ENCODE measurements around the gene DTX2. TPM values are rescaled to one million over a fixed set of nuclear protein-coding genes. Genes with fewer than 3 reads are reported as not detected.
"Not testable (repeated sequence)": the region's sequence is repeated elsewhere in the genome, so short reads cannot be mapped to it uniquely, and the experiment has no call there.

Gene DTX2
- total RNA-seq, 6 experiments from 2014 or later, result 8.9 to 16.8 (median 11.1) TPM

- peak; percentile 8 to 15 (median 14) for ATAC-seq
- H3K27ac ChIP-seq; H3K4me1 ChIP-seq; H3K9me3 ChIP-seq; intact Hi-C loops (cut with DNase I); H3K36me3 ChIP-seq; H3K4me3 ChIP-seq; DNase-seq; H3K27me3 ChIP-seq: not testable (repeated sequence)
- WGBS (ENCODE audit: insufficient coverage, low coverage, low lambda C conversion rate, missing lambda C conversion rate), result no CpG with 5 or more reads among the region's 19 CpGs
These were observed 38.4 kb downstream of the DTX2 start for GRCh38 chr7:76499924-76500241.

- intact Hi-C loops (cut with DNase I); H3K4me3 ChIP-seq; H3K27me3 ChIP-seq; H3K36me3 ChIP-seq; DNase-seq; H3K27ac ChIP-seq; ATAC-seq; H3K9me3 ChIP-seq; H3K4me1 ChIP-seq: not testable (repeated sequence)
- WGBS (ENCODE audit: insufficient coverage, low coverage, low lambda C conversion rate, missing lambda C conversion rate), result no CpG with 5 or more reads among the region's 13 CpGs
These were observed 40.7 kb downstream of the DTX2 start for GRCh38 chr7:76502224-76502623.

GRCh38 chr7:76502836-76503235 is 41.3 kb downstream of the DTX2 start:
- no CpG with 5 or more reads among the region's 16 CpGs for WGBS (ENCODE audit: insufficient coverage, low coverage, low lambda C conversion rate, missing lambda C conversion rate)
- H3K9me3 ChIP-seq; intact Hi-C loops (cut with DNase I); ATAC-seq; H3K4me1 ChIP-seq; H3K27ac ChIP-seq; H3K4me3 ChIP-seq; DNase-seq; H3K27me3 ChIP-seq; H3K36me3 ChIP-seq: not testable (repeated sequence)

- H3K9me3 ChIP-seq; intact Hi-C loops (cut with DNase I); H3K4me3 ChIP-seq; H3K27me3 ChIP-seq; DNase-seq; H3K36me3 ChIP-seq; H3K27ac ChIP-seq; H3K4me1 ChIP-seq; ATAC-seq: not testable (repeated sequence)
- 90% methylated on average over 4 of the region's 12 CpGs for WGBS (ENCODE audit: insufficient coverage, low coverage, low lambda C conversion rate, missing lambda C conversion rate)
These were observed 41.7 kb downstream of the DTX2 start for GRCh38 chr7:76503244-76503643.

- WGBS (ENCODE audit: insufficient coverage, low coverage, low lambda C conversion rate, missing lambda C conversion rate), result 81% methylated on average over 14 of the region's 33 CpGs
- not testable (repeated sequence) for H3K36me3 ChIP-seq
These were observed 43.0 kb downstream of the DTX2 start for GRCh38 chr7:76504351-76505167.

GRCh38 chr7:76505168-76506080 is 43.9 kb downstream of the DTX2 start:
- DNase-seq (no peak), ATAC-seq (no peak)
- intact Hi-C loops (cut with DNase I), result no loop called here
- no peaks in the 10 kb centered on the region for H3K4me1 ChIP-seq
- H3K27ac ChIP-seq, result no peak overlapping the region
- H3K4me3 ChIP-seq, result no peak overlapping the region
- TF ChIP-seq CTCF (IDR thresholded peaks at IDR 0.05), result no peak
- no peak for TF ChIP-seq POLR2A (IDR thresholded peaks at IDR 0.05)
- no peaks in the 10 kb centered on the region for H3K27me3 ChIP-seq
- H3K36me3 ChIP-seq, result peaks cover 0 to 4% (median 0%) of the 10 kb centered on the region in 4 donors
- no peaks in the 10 kb centered on the region for H3K9me3 ChIP-seq
- WGBS (ENCODE audit: insufficient coverage, low coverage, low lambda C conversion rate, missing lambda C conversion rate), result 84% methylated on average over 5 of the region's 32 CpGs

More at GRCh38 chr7:76504351-76505167, 43.0 kb downstream of the DTX2 start:
- intact Hi-C loops (cut with DNase I); H3K27ac ChIP-seq; DNase-seq; H3K4me1 ChIP-seq; H3K27me3 ChIP-seq; H3K4me3 ChIP-seq; H3K9me3 ChIP-seq: not testable (repeated sequence)
- ATAC-seq, result peak in 2 of 4 donors; percentile 5 to 16

GRCh38 chr7:76506081-76506440 is 44.6 kb downstream of the DTX2 start:
- Histone ChIP-seq H3K4me3 (no peak overlapping the region), H3K9me3 (no peaks in the 10 kb centered on the region), H3K4me1 (no peaks in the 10 kb centered on the region), H3K27me3 (no peaks in the 10 kb centered on the region), H3K36me3 (peaks cover 0 to 4% (median 0%) of the 10 kb centered on the region in 4 donors), H3K27ac (no peak overlapping the region)
- intact Hi-C loops (cut with DNase I), result no loop called here
- DNase-seq, result no peak
- WGBS (ENCODE audit: insufficient coverage, low coverage, low lambda C conversion rate, missing lambda C conversion rate), result 44% methylated on average over 2 of the region's 5 CpGs
- ATAC-seq, result peak in 1 of 4 donors; percentile 34
- TF ChIP-seq CTCF (IDR thresholded peaks at IDR 0.05) (no peak), POLR2A (IDR thresholded peaks at IDR 0.05) (no peak)

GRCh38 chr7:76506643-76507042 is 45.1 kb downstream of the DTX2 start:
- H3K4me3 ChIP-seq; H3K4me1 ChIP-seq; ATAC-seq; H3K27ac ChIP-seq; H3K9me3 ChIP-seq; H3K36me3 ChIP-seq; intact Hi-C loops (cut with DNase I); H3K27me3 ChIP-seq; DNase-seq: not testable (repeated sequence)
- WGBS (ENCODE audit: insufficient coverage, low coverage, low lambda C conversion rate, missing lambda C conversion rate), result no CpG with 5 or more reads among the region's 8 CpGs

Measured in right lobe of liver (tissue), 6 donors.